SH-SY5Y (cell line): ENCODE results near the gene SDHB.

Experiments used
- GATA2 ChIP-seq: IDR thresholded peaks from 2 replicates; pipeline ENCODE4 v1.6.1; 2011; ENCODE audit warnings: mild to moderate bottlenecking, low read depth, low read length
- GATA3 ChIP-seq: IDR thresholded peaks from 2 replicates; pipeline ENCODE4 v1.6.1; 2011; ENCODE audit warnings: low read depth, mild to moderate bottlenecking, low read length, moderate library complexity

- no peak for TF ChIP-seq GATA3
- TF ChIP-seq GATA2 = no peak
Measured at GRCh38 chr1:17027403-17027802, 26.4 kb downstream of the SDHB start.
